ENCODE measurements around the gene GGT1. TPM values are rescaled to one million over a fixed set of nuclear protein-coding genes. Genes with fewer than 3 reads are reported as not detected.

GGT1 gene
- total RNA-seq, 6 experiments from 2014 or later, result 0.89 to 2.8 (median 1.4) TPM

DNA sequence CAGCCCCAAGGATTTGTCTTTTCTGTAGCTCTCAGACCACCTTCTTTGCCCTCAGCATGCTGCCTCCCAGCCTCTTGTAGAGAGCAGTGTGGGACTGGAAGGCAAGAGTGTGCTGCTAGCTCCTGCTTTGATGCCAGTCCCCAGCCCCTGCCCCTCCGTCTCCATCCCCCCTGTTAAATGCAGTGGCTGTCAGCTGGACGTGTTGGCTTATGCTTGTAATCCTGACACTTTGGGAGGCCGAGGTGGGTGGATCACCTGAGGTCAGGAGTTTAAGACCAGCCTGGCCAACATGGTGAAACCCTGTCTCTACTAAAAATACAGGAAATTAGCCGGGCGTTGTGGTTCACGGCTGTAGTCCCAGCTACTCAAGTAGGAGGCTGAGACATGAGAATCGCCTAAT is 31.7 kb upstream of the GGT1 start:
- Mint-ChIP-seq H3K27ac (no peak overlapping the region), H3K9me3 (no peaks in the 10 kb centered on the region), H3K36me3 (ENCODE audit: low read depth) (peaks cover 44% of the 10 kb centered on the region), H3K4me3 (no peak overlapping the region), H3K27me3 (ENCODE audit: insufficient read depth) (no peaks in the 10 kb centered on the region; the same call in 1 of the 2 replicates), H3K4me1 (ENCODE audit: low read depth) (peaks cover 15% of the 10 kb centered on the region; the same call in 1 of the 2 replicates)
- DNase-seq, result no peak
- TF ChIP-seq, protein P1, sequence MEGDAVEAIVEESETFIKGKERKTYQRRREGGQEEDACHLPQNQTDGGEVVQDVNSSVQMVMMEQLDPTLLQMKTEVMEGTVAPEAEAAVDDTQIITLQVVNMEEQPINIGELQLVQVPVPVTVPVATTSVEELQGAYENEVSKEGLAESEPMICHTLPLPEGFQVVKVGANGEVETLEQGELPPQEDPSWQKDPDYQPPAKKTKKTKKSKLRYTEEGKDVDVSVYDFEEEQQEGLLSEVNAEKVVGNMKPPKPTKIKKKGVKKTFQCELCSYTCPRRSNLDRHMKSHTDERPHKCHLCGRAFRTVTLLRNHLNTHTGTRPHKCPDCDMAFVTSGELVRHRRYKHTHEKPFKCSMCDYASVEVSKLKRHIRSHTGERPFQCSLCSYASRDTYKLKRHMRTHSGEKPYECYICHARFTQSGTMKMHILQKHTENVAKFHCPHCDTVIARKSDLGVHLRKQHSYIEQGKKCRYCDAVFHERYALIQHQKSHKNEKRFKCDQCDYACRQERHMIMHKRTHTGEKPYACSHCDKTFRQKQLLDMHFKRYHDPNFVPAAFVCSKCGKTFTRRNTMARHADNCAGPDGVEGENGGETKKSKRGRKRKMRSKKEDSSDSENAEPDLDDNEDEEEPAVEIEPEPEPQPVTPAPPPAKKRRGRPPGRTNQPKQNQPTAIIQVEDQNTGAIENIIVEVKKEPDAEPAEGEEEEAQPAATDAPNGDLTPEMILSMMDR (IDR thresholded peaks at IDR 0.05), result no peak

DNA sequence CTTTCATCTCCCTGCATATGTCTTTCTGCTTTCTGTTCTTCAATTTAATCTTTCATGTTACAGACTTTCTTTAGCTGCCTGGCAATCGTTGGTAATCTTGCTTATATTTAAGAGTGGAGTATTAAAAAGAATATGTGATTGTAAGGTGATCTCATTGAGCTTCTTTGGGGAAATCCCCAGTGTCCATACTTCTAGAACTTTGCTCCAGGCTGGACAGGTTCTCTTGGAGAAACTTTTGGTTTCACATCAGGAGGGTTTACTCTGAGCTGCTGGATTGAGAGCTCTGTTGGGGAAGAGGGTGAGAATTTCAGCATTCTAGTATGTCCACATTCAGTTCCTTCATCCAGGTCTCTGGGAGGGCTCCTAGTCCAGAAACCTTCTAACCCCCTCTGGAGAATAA is 26.2 kb upstream of the GGT1 start:
- H3K4me3 Mint-ChIP-seq, result no peak overlapping the region
- H3K4me1 Mint-ChIP-seq (ENCODE audit: low read depth), result peaks cover 35% of the 10 kb centered on the region
- TF ChIP-seq, protein P1 (IDR thresholded peaks at IDR 0.05), result no peak
- H3K36me3 Mint-ChIP-seq (ENCODE audit: low read depth), result peaks cover 37% of the 10 kb centered on the region
- no peaks in the 10 kb centered on the region; the same call in 1 of the 2 replicates for H3K27me3 Mint-ChIP-seq (ENCODE audit: insufficient read depth)
- no peak overlapping the region for H3K27ac Mint-ChIP-seq
- H3K9me3 Mint-ChIP-seq, result no peaks in the 10 kb centered on the region
- no peak for DNase-seq

DNA sequence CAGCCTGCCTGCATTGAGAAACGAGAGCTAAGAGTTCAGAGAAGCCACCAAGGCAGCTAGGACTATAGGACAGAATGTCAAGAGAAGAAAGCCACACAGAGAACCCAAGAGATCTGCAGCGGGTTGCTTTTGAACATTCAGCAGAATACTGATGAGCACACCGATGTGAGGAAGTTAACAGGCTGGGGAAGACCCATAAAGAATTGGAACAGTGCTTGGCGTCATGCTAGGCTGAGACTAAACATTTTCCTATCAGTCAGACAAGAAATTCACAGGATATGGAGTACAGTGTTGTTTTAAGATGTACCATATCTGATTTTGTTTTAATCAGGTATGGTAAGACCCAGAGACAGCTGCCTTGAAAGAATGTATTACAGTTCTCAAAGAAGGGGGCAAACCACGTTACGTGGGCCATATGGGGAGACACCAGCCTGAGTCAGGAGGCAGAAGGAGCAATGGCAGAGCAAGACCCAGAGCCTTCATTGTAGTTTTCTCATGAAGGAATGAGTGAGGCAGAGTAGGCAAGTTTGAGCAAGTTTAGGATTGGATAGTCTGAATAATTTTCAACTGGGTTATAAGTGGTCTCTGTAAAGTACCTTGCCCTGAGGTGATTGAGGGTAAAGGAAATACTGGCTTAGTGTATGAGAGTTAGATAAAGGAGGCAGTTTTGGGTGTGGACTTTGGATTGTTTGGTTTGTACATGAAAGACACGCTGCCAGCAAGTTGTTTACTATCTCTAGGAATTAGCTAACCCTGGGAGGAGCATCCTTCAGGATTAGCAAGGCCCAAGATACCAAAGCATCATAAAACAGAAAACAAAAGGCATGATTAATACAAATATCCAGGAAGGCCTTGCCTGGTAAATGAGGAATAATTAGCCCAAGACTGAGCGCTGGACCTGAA is 24.4 kb upstream of the GGT1 start:
- TF ChIP-seq, protein P1 (IDR thresholded peaks at IDR 0.05), result no peak
- H3K27me3 Mint-ChIP-seq (ENCODE audit: insufficient read depth), result no peaks in the 10 kb centered on the region; the same call in 1 of the 2 replicates
- no peaks in the 10 kb centered on the region for H3K9me3 Mint-ChIP-seq
- H3K4me1 Mint-ChIP-seq (ENCODE audit: low read depth), result peaks cover 35% of the 10 kb centered on the region
- peak overlapping the region; percentile 30 for H3K27ac Mint-ChIP-seq
- H3K36me3 Mint-ChIP-seq (ENCODE audit: low read depth), result peaks cover 24% of the 10 kb centered on the region
- DNase-seq, result peak; percentile 5
- H3K4me3 Mint-ChIP-seq, result no peak overlapping the region

DNA sequence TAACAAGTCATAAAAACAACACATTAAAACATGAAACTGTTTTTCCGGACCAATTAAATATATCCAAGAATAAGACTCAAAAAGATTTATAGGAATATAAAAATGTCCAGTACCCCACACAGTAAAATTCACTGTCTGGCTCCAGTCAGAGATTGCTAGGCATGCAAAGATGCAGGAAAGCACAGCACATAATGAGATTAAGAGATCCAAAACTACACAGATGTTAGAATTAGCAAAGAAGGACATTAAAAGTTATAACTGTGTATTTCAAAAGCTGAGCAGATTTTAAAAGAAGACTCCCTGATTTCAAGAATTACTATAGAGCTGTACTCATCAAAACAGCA is 23.8 kb upstream of the GGT1 start:
- TF ChIP-seq, protein P1 (IDR thresholded peaks at IDR 0.05), result no peak
- H3K36me3 Mint-ChIP-seq (ENCODE audit: low read depth), result peaks cover 22% of the 10 kb centered on the region
- H3K27ac Mint-ChIP-seq, result peak overlapping the region; percentile 2; the same call in 1 of the 2 replicates
- no peak overlapping the region for H3K4me3 Mint-ChIP-seq
- H3K27me3 Mint-ChIP-seq (ENCODE audit: insufficient read depth), result no peaks in the 10 kb centered on the region; the same call in 1 of the 2 replicates
- no peak for DNase-seq
- no peaks in the 10 kb centered on the region for H3K9me3 Mint-ChIP-seq
- peaks cover 35% of the 10 kb centered on the region for H3K4me1 Mint-ChIP-seq (ENCODE audit: low read depth)

DNA sequence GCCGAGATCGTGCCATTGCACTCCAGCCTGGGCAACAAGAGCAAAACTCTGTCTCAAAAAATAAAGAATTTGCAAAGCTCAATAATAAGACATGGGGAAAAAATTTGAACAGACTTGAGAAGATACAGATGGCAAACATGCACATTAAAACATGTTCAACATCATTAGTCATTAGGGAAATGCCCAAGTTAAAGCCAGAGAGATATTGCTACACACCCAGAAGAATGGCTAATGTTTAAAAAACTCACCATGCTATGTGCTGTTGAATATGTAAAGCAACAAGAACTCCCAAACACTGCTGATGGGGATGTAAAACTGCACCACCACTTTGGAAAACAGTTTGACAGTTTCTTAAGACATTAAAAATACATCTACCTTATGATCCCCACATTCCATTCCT is 22.7 kb upstream of the GGT1 start:
- TF ChIP-seq, protein P1 (IDR thresholded peaks at IDR 0.05), result no peak
- H3K4me3 Mint-ChIP-seq, result no peak overlapping the region
- H3K27me3 Mint-ChIP-seq (ENCODE audit: insufficient read depth), result no peaks in the 10 kb centered on the region; the same call in 1 of the 2 replicates
- H3K27ac Mint-ChIP-seq, result peak overlapping the region; percentile 47; the same call in 1 of the 2 replicates
- peak; percentile 78 for DNase-seq
- H3K36me3 Mint-ChIP-seq (ENCODE audit: low read depth), result peaks cover 12% of the 10 kb centered on the region
- peaks cover 29% of the 10 kb centered on the region for H3K4me1 Mint-ChIP-seq (ENCODE audit: low read depth)
- no peaks in the 10 kb centered on the region for H3K9me3 Mint-ChIP-seq

Measured in HFFc6 (cell line).